PC-3 (cell line): ENCODE data around the gene C19orf33. TPM values are rescaled to one million over a fixed set of nuclear protein-coding genes. Genes with fewer than 3 reads are reported as not detected.

ENCODE experiments used
- ATAC-seq: fragments of 200-7000 bp; cut with Tn5 transposase; 2 replicates; pipeline ENCODE4 v1.9.1; 2020; ENCODE audit warnings: mild to moderate bottlenecking, moderate library complexity
- BruUV-seq: library from RNA; stranded (reverse); fragments of 400-500 nt; replicated peaks from 2 replicates; lab custom pipeline; 2021; lab: Mats Ljungman, UMichigan
- CTCF ChIA-PET: fragments of 300-600 bp; sonication (Branson Sonifier 250); formaldehyde crosslinking; loops from one replicate; lab custom pipeline; 2022; ENCODE audit warnings: antibody characterized with exemption; lab: Charles Lee
- POLR2A ChIA-PET: fragments of 300-600 bp; sonication (Branson Sonifier 250); formaldehyde crosslinking; loops from one replicate; lab custom pipeline; 2022; ENCODE audit warnings: antibody characterized with exemption; ENCODE audit not compliant: unreplicated experiment; lab: Charles Lee
- DNase-seq: peaks from one replicate; pipeline ENCODE4 v3.0.0-alpha.2; 2015
- H2AFZ ChIP-seq: fragments of 300-600 bp; sonication (generic); 2 replicates; pipeline ENCODE4 v1.6.0; 2016; ENCODE audit warnings: antibody characterized with exemption, low read length
- H3F3A ChIP-seq: fragments of 300-600 bp; sonication (generic); one replicate; pipeline ENCODE4 v1.6.0; 2017; ENCODE audit warnings: antibody characterized with exemption, low read length, control low read depth, mild to moderate bottlenecking; ENCODE audit not compliant: unreplicated experiment
- H3K27ac ChIP-seq: fragments of 300-600 bp; sonication (generic); 2 replicates; pipeline ENCODE4 v1.5.1; 2016; ENCODE audit warnings: mild to moderate bottlenecking, low read length
- H3K27me3 ChIP-seq: fragments of 300-600 bp; sonication (generic); 2 replicates; pipeline ENCODE4 v1.6.1; 2016; ENCODE audit warnings: low read length, mixed read lengths
- H3K36me3 ChIP-seq: fragments of 300-600 bp; sonication (generic); 2 replicates; pipeline ENCODE4 v1.6.1; 2016; ENCODE audit warnings: low read depth, mixed run types, low read length, mixed read lengths
- H3K4me1 ChIP-seq: fragments of 300-600 bp; sonication (generic); 2 replicates; pipeline ENCODE4 v1.5.1; 2016; ENCODE audit warnings: low read length; ENCODE audit not compliant: insufficient read depth
- H3K4me2 ChIP-seq: fragments of 300-600 bp; sonication (generic); 2 replicates; pipeline ENCODE4 v1.6.0; 2016; ENCODE audit warnings: low read length
- H3K4me3 ChIP-seq: fragments of 300-600 bp; sonication (generic); 2 replicates; pipeline ENCODE4 v1.5.1; 2016; ENCODE audit warnings: mild to moderate bottlenecking, low read length, mixed read lengths
- H3K79me2 ChIP-seq: fragments of 300-600 bp; sonication (generic); 2 replicates; pipeline ENCODE4 v1.6.1; 2017; ENCODE audit warnings: low read length, mixed read lengths
- H3K9ac ChIP-seq: fragments of 300-600 bp; sonication (generic); 2 replicates; pipeline ENCODE4 v1.6.0; 2016; ENCODE audit warnings: mild to moderate bottlenecking, low read length
- H3K9me2 ChIP-seq: fragments of 300-600 bp; sonication (generic); replicated peaks from 2 replicates; pipeline ENCODE4 v1.6.1; 2016; ENCODE audit warnings: mixed run types, low read length, mixed read lengths
- H3K9me3 ChIP-seq: fragments of 300-600 bp; sonication (generic); 2 replicates; pipeline ENCODE4 v1.6.1; 2016; ENCODE audit warnings: low read length, mixed read lengths
- H4K20me1 ChIP-seq: fragments of 300-600 bp; sonication (generic); 2 replicates; pipeline ENCODE4 v1.6.1; 2016; ENCODE audit warnings: low read length, mixed read lengths
- EZH2 ChIP-seq: fragments of 300-600 bp; sonication (generic); IDR thresholded peaks from one replicate; pipeline ENCODE4 v1.6.1; 2017; ENCODE audit warnings: antibody characterized with exemption, mild to moderate bottlenecking, low read length; ENCODE audit not compliant: unreplicated experiment
- EZH2phosphoT487 ChIP-seq: fragments of 300-600 bp; sonication (generic); IDR thresholded peaks from 2 replicates; pipeline ENCODE4 v1.6.1; 2018; ENCODE audit warnings: mild to moderate bottlenecking, antibody characterized with exemption, low read length, borderline replicate concordance
- intact Hi-C: fragments of 100-400 bp; cut with micrococcal nuclease; formaldehyde crosslinking; loops from 2 replicates; pipeline ENCODE4 v1.9.0; 2023
- total RNA-seq: library from RNA; depleted of rRNA; stranded (reverse); fragments of >200 nt; gene quantifications from 2 replicates; pipeline ENCODE4 v1.2.3, GENCODE V29; 2014
- TF ChIP-seq, protein P1 (sequence below): fragments of 300-600 bp; sonication (generic); conservative IDR thresholded peaks from 2 replicates; pipeline ENCODE4 v1.5.1; 2017; ENCODE audit warnings: antibody characterized with exemption, low read depth, mild to moderate bottlenecking, low read length

Gene C19orf33
- total RNA-seq, 1 experiment from 2014 or later = 212 TPM

DNA sequence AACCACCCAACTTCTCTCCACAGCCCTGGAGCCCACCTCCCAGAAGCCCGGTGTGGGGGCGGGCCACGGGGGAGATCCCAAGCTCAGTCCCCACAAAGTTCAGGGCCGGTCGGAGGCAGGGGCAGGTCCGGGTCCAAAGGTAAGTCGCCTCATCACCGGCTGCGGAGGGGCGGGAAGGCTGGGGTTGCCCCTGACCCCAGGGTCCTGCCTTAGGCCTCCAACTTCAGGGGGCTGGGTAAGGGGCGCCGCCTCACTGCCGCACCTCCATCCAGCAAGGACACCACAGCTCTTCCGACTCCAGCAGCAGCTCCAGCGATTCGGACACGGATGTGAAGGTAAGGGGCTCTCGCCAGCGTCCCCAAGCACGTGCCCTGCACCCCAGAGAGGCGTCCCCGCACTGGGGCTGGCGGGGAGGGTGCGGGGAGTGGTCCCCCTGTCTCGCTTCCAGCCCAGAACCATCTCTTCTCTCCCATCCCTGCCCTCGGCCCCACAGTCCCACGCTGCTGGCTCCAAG lies 358 bp downstream of the C19orf33 start:
- intact Hi-C loops = loop anchor here (2.0 kb wide), 2 partner anchors 30 to 38 kb away; partner anchors contain the start of gene CATSPERG
- no peaks in the 10 kb centered on the region for H3K36me3 ChIP-seq
- peak; percentile 0; the same call in 1 of the 2 replicates for ATAC-seq

DNA sequence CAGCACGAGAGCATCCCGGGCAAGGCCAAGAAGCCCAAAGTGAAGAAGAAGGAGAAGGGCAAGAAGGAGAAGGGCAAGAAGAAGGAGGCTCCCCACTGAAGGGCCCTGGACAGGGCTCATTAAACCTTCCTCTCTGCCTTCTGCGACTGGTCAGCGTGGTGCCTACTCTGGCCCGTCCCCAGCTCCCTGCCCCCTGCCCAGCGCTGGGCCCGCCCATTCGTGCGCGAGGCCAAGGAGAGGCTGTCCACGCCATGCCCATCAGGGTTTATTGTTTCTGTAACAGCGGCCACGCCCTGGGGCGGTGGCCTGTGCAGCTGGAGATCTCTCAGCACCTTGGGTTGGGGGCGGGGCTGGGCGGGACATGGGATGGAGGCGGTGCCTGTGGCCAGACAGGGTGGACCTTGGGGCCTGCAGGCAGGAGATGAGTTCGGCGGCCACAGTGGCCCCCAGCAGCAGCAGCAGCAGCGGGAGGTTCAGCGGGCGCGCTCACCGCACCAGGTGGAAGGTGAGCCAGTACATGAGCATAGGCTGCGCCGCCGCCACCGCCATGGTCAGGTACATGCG lies 897 bp downstream of the C19orf33 start:
- Histone ChIP-seq H2AFZ (no peak overlapping the region), H3K4me3 (peak overlapping the region; percentile 84), H3K36me3 (no peaks in the 10 kb centered on the region), H3K27ac (peak overlapping the region; percentile 90), H3K4me1 (peaks cover 27% of the 10 kb centered on the region), H3K9me3 (no peaks in the 10 kb centered on the region), H3F3A (no peaks in the 10 kb centered on the region), H3K79me2 (peaks cover 31% of the 10 kb centered on the region), H4K20me1 (no peaks in the 10 kb centered on the region), H3K4me2 (peak overlapping the region; percentile 98), H3K9ac (peak overlapping the region; percentile 87), H3K9me2 (no peaks in the 10 kb centered on the region), H3K27me3 (no peaks in the 10 kb centered on the region)
- TF ChIP-seq EZH2phosphoT487 (no peak), EZH2 (no peak)
- TF ChIP-seq, protein P1, sequence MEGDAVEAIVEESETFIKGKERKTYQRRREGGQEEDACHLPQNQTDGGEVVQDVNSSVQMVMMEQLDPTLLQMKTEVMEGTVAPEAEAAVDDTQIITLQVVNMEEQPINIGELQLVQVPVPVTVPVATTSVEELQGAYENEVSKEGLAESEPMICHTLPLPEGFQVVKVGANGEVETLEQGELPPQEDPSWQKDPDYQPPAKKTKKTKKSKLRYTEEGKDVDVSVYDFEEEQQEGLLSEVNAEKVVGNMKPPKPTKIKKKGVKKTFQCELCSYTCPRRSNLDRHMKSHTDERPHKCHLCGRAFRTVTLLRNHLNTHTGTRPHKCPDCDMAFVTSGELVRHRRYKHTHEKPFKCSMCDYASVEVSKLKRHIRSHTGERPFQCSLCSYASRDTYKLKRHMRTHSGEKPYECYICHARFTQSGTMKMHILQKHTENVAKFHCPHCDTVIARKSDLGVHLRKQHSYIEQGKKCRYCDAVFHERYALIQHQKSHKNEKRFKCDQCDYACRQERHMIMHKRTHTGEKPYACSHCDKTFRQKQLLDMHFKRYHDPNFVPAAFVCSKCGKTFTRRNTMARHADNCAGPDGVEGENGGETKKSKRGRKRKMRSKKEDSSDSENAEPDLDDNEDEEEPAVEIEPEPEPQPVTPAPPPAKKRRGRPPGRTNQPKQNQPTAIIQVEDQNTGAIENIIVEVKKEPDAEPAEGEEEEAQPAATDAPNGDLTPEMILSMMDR = no peak
- ChIA-PET CTCF (no interaction called here), POLR2A (interaction anchor here (0.6 to 1.0 kb wide), 3 partner anchors 8 to 1131 kb away, joined by 3 to 8 read pairs (median 3); partner anchors contain the start of gene RPS16)
- no TSS peak for BruUV-seq
- intact Hi-C loops = loop anchor here (2.0 kb wide), 2 partner anchors 30 to 38 kb away; partner anchors contain the start of gene CATSPERG
- ATAC-seq = peak; percentile 70
- DNase-seq = peak; percentile 95

More for the DNA sequence above, 358 bp downstream of the C19orf33 start:
- ChIA-PET CTCF (interaction anchor here (1.0 kb wide), 1 partner anchor 14 kb away, joined by 4 read pairs; no protein-coding TSS in a partner anchor), POLR2A (interaction anchor here (0.7 to 1.0 kb wide), 2 partner anchors 36 to 38 kb away, joined by 3 read pairs; no protein-coding TSS in a partner anchor)
- TF ChIP-seq EZH2phosphoT487 (no peak), EZH2 (no peak)
- TF ChIP-seq, protein P1 = no peak
- H2AFZ ChIP-seq = no peak overlapping the region
- H3K79me2 ChIP-seq = peaks cover 31% of the 10 kb centered on the region
- H3K4me1 ChIP-seq = peaks cover 32% of the 10 kb centered on the region
- H3F3A ChIP-seq = no peaks in the 10 kb centered on the region
- H4K20me1 ChIP-seq = no peaks in the 10 kb centered on the region
- no peaks in the 10 kb centered on the region for H3K9me3 ChIP-seq
- no peaks in the 10 kb centered on the region for H3K27me3 ChIP-seq
- H3K9me2 ChIP-seq = no peaks in the 10 kb centered on the region
- H3K27ac ChIP-seq = peak overlapping the region; percentile 90
- TSS peak; percentile 88 for BruUV-seq
- no peak for DNase-seq
- peak overlapping the region; percentile 84 for H3K4me3 ChIP-seq
- H3K9ac ChIP-seq = peak overlapping the region; percentile 87
- H3K4me2 ChIP-seq = peak overlapping the region; percentile 98

DNA sequence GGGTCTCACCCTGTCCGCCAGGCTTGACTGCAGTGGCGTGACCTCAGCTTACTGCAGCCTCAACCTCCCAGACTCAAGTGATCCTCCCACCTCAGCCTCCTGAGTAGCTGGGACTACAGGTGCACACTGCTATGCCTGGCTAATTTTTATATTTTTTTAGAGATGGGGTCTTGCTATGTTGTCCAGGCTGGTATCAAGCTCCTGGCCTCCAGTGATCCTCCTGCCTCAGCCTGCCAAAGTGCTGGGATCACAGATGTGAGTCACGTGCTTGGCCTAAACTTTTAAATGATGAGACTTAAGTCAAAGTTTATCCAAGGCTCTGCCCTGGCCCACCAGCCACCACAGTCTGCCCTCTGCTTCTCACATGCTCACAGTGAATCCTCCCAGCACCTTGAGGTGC lies 2.2 kb downstream of the C19orf33 start:
- intact Hi-C loops = no loop called here
- H3K79me2 ChIP-seq = peaks cover 31% of the 10 kb centered on the region
- no peak overlapping the region for H3K9ac ChIP-seq
- H3K9me3 ChIP-seq = no peaks in the 10 kb centered on the region
- no peaks in the 10 kb centered on the region for H3K36me3 ChIP-seq
- no peak overlapping the region for H2AFZ ChIP-seq
- TF ChIP-seq EZH2 (no peak), EZH2phosphoT487 (no peak)
- TF ChIP-seq, protein P1 = no peak
- no peaks in the 10 kb centered on the region for H3K9me2 ChIP-seq
- no peak overlapping the region for H3K27ac ChIP-seq
- ChIA-PET POLR2A (no interaction called here), CTCF (no interaction called here)
- no peaks in the 10 kb centered on the region for H4K20me1 ChIP-seq
- no peak overlapping the region for H3K4me3 ChIP-seq
- H3F3A ChIP-seq = no peaks in the 10 kb centered on the region
- H3K4me2 ChIP-seq = no peak overlapping the region
- no TSS peak for BruUV-seq
- H3K4me1 ChIP-seq = peaks cover 22% of the 10 kb centered on the region
- H3K27me3 ChIP-seq = no peaks in the 10 kb centered on the region
- ATAC-seq (no peak), DNase-seq (no peak)
